NOMO-1 treated with dmso at 0.1 percent for 144 hours (cell line): ENCODE measurements around the gene GALNT16.

Experiments
- DNase-seq: peaks from one replicate; lab custom pipeline; 2025; ENCODE audit not compliant: unreplicated experiment; lab: John Stamatoyannopoulos, UW

Gene GALNT16

DNA sequence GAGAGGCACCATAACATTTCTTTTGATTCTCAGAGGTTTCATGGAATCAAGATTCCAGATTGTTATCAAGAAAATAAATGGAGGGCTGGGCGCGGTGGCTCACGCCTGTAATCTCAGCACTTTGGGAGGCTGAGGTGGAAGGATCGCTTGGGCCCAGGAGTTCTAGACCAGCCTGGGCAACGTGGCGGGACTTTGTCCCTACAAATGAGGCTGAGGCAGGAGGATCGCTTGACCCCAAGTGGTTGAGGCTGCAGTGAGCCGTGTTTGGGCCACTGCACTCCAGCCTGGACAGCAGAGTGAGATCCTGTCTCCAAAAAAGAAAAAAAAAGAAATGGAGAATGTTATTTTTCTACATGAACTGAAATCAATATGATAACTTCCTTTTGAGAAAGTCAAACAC is 139.8 kb downstream of the GALNT16 start:
- no peak for DNase-seq

- no peak for DNase-seq
Observed at GRCh38 chr14:69400154-69400553, 140.2 kb downstream of the GALNT16 start.

GRCh38 chr14:69401841-69402240 is 141.9 kb downstream of the GALNT16 start:
- no peak for DNase-seq

- no peak for DNase-seq
Observed at GRCh38 chr14:69404478-69404877, 144.5 kb downstream of the GALNT16 start.

DNA sequence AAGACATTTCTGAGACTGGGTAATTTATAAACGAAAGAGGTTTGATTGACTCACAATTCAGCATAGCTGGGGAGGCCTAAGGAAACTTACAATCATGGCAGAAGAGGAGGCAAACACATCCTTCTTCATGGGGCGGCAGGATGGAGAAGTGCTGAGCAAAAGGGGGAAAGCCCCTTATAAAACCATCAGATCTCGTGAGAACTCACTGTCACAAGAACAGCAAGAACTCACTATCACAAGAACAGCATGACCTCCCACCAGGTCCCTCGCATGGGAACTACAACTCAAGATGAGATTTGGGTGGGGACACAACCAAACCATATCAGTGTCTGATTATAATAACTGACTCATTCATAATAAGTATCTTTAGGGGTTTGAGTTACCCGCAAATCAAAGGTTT is 144.9 kb downstream of the GALNT16 start:
- no peak for DNase-seq

DNA sequence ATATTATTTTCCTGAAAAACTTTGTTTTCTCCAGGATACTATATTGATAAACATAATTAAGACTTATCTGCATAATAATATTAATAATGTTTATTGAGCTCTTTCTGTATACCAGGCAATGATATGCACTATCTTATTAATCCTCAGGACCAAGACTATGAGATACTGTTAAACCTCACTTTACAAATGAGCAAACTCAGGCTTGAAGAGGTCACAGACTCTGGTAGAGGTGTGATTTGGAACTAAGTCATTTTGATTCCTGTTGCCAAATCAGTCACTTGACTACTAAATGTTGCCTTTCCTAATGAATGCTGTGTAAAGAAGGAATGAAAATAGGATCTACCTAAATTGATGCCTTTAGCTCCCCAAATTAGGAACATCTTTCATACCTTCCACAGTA is 145.8 kb downstream of the GALNT16 start:
- DNase-seq = no peak
